Ovary (tissue), 9 donors: ENCODE data around the gene LYST. TPM values are rescaled to one million over a fixed set of nuclear protein-coding genes. Genes with fewer than 3 reads are reported as not detected.

Experiments used
- DNase-seq, 5 donors: peaks; one replicate each; pipeline ENCODE4 v3.0.0-alpha.2; 2019 to 2020
- H3K27ac ChIP-seq, 2 donors: fragments of 200-600 bp; one replicate each; pipeline versions ENCODE4 v1.5.1 to v1.8.0; 2019 to 2022
- H3K27me3 ChIP-seq: fragments of 200-600 bp; one replicate; pipeline ENCODE4 v1.8.0; 2022
- H3K36me3 ChIP-seq: fragments of 200-600 bp; sonication (generic); one replicate; pipeline ENCODE4 v1.5.1; 2019
- H3K4me1 ChIP-seq: one replicate; pipeline ENCODE4 v1.8.1; 2013; ENCODE audit warnings: mild to moderate bottlenecking, moderate library complexity; ENCODE audit not compliant: insufficient read depth
- H3K4me3 ChIP-seq: fragments of 200-600 bp; sonication (generic); one replicate; pipeline ENCODE4 v1.5.1; 2017
- H3K9me3 ChIP-seq, 2 donors: fragments of 200-600 bp in 1 of 2; sonication (generic) in 1 of 2; one replicate each; pipeline versions ENCODE4 v1.5.1 to v1.8.1; 2013 to 2019; ENCODE audit warnings: mild to moderate bottlenecking in 1 of 2, moderate library complexity in 1 of 2
- CTCF ChIP-seq, 3 donors: fragments of 450-650 bp in 2 of 3; fragments of 200-600 bp in 1 of 3; IDR thresholded peaks; one replicate each; pipeline versions ENCODE4 v1.5.1 to v1.8.0; 2016 to 2022; ENCODE audit warnings: antibody characterized with exemption in 3 of 3, mild to moderate bottlenecking in 1 of 3
- EP300 ChIP-seq: sonication (generic); formaldehyde crosslinking; IDR thresholded peaks from one replicate; pipeline ENCODE4 v1.6.1; 2017; ENCODE audit warnings: antibody characterized with exemption
- POLR2A ChIP-seq: fragments of 450-650 bp; IDR thresholded peaks from one replicate; pipeline ENCODE4 v1.6.1; 2017; ENCODE audit warnings: antibody characterized with exemption, mild to moderate bottlenecking, moderate library complexity
- WGBS, 3 donors: extraction: QIAGEN DNeasy Blood & Tissue Kit in 1 of 3; methylation state at CpG; one replicate each; pipeline versions ENCODE4 v1.1.5 to v1.1.7; 2013 to 2017; 5-methylcytosine and 5-hydroxymethylcytosine counted together
- intact Hi-C, 4 donors: fragments of 100-400 bp; cut with DNase I; formaldehyde crosslinking; loops; one replicate each; pipeline versions ENCODE4 v1.11.0 to v1.15.1; 2022 to 2023
- polyA plus RNA-seq, 2 donors: library from polyadenylated mRNA; stranded (reverse); fragments of 200-250 nt in 1 of 2; fragments of 350-450 nt in 1 of 2; fragmentation: Illumina TruSeq in 1 of 2; extraction: RNeasy Lipid Tissue Mini Kit (QIAGEN cat#74804) in 1 of 2; gene quantifications; one replicate each; pipeline ENCODE4 v1.2.3, GENCODE V29; 2013 to 2014
- total RNA-seq, 7 donors: library from RNA; depleted of rRNA in 2 of 7; stranded (reverse); fragments of >200 nt in 2 of 7; fragmentation: NEBNext Ultra II Directional in 3 of 7; extraction: Animal tissue kit (Norgen Biotek cat#: 25700) in 3 of 7; gene quantifications; one replicate each; pipeline versions ENCODE4 v1.1.0 to v1.2.4, GENCODE V29; 2016 to 2023
- donor health status: DM: no; HTN: no; CAD: no; lungs with moderate emphysema.
- donor health status: DM: no; HTN: no; CAD: no.
- donor health status: Bipolar disorder and iron deficiency.
- donor health status: DM: yes; HTN: yes; CAD: no.
- donor health status: DM: no; HTN: no; CAD: no.
- donor health status: DM: yes; HTN: yes; CAD: no.

LYST gene
- total and polyA plus RNA-seq, 9 donors, result 6.8 to 29.2 (median 21.7) TPM

GRCh38 chr1:235708390-235708962 is 158.2 kb downstream of the LYST start:
- intact Hi-C loops, result no loop called here
- H3K9me3 ChIP-seq, result no peaks in the 10 kb centered on the region
- no peaks in the 10 kb centered on the region for H3K27me3 ChIP-seq
- H3K36me3 ChIP-seq, result no peaks in the 10 kb centered on the region
- no peak overlapping the region for H3K4me3 ChIP-seq
- 81 to 85% (median 81%) methylated on average over 4 of the region's 4 CpGs for WGBS, 3 donors
- DNase-seq, result no peak
- H3K4me1 ChIP-seq, result no peaks in the 10 kb centered on the region
- no peak overlapping the region for H3K27ac ChIP-seq
- TF ChIP-seq POLR2A (no peak), CTCF (IDR thresholded peaks at IDR 0.05) (no peak), EP300 (no peak)

GRCh38 chr1:235703506-235703905 is 163.2 kb downstream of the LYST start:
- DNase-seq, result no peak
- Histone ChIP-seq H3K4me1 (no peaks in the 10 kb centered on the region), H3K27me3 (no peaks in the 10 kb centered on the region), H3K36me3 (no peaks in the 10 kb centered on the region), H3K4me3 (no peak overlapping the region), H3K27ac (no peak overlapping the region), H3K9me3 (no peaks in the 10 kb centered on the region)
- WGBS, 3 donors, result 40 to 51% (median 41%) methylated on average over 2 of the region's 2 CpGs
- intact Hi-C loops, result no loop called here
- TF ChIP-seq CTCF (IDR thresholded peaks at IDR 0.05) (no peak), POLR2A (no peak), EP300 (no peak)

GRCh38 chr1:235702412-235702811 is 164.3 kb downstream of the LYST start:
- H3K36me3 ChIP-seq, result no peaks in the 10 kb centered on the region

GRCh38 chr1:235697508-235697907 is 169.2 kb downstream of the LYST start:
- no peaks in the 10 kb centered on the region for H3K9me3 ChIP-seq
- H3K27ac ChIP-seq, result no peak overlapping the region
- H3K4me3 ChIP-seq, result no peak overlapping the region
- TF ChIP-seq POLR2A, result no peak
- TF ChIP-seq EP300, result no peak
- no peak for TF ChIP-seq CTCF (IDR thresholded peaks at IDR 0.05)
- no peaks in the 10 kb centered on the region for H3K4me1 ChIP-seq
- intact Hi-C loops, result no loop called here
- no peak for DNase-seq
- 94 to 96% (median 95%) methylated on average over 2 of the region's 2 CpGs for WGBS, 3 donors
- H3K27me3 ChIP-seq, result no peaks in the 10 kb centered on the region
- H3K36me3 ChIP-seq, result no peaks in the 10 kb centered on the region

More at GRCh38 chr1:235702412-235702811, 164.3 kb downstream of the LYST start:
- Histone ChIP-seq H3K4me1 (no peaks in the 10 kb centered on the region), H3K27me3 (no peaks in the 10 kb centered on the region), H3K27ac (no peak overlapping the region), H3K4me3 (no peak overlapping the region), H3K9me3 (no peaks in the 10 kb centered on the region)
- intact Hi-C loops, result no loop called here
- 65 to 78% (median 67%) methylated on average over 9 of the region's 9 CpGs for whole genome bisulfite sequencing, 3 donors
- no peak for DNase-seq
- TF ChIP-seq EP300 (no peak), CTCF (IDR thresholded peaks at IDR 0.05) (no peak), POLR2A (no peak)
